ENCODE data around the gene FAM222A. TPM values are rescaled to one million over a fixed set of nuclear protein-coding genes. Genes with fewer than 3 reads are reported as not detected.

The FAM222A gene
- total RNA-seq, 1 experiment from 2014 or later = 1.6 TPM

GRCh38 chr12:109713187-109714070 lies at the start of gene FAM222A (continued):
- TF ChIP-seq, protein P1, sequence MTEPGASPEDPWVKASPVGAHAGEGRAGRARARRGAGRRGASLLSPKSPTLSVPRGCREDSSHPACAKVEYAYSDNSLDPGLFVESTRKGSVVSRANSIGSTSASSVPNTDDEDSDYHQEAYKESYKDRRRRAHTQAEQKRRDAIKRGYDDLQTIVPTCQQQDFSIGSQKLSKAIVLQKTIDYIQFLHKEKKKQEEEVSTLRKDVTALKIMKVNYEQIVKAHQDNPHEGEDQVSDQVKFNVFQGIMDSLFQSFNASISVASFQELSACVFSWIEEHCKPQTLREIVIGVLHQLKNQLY (CRISPR knock-in tag; IDR thresholded peaks at IDR 0.05) = no peak
- TF ChIP-seq E2F5 (CRISPR knock-in tag; IDR thresholded peaks at IDR 0.05) (peak; percentile 74), ZNF138 (CRISPR knock-in tag; conservative IDR thresholded peaks at IDR 0.05) (no peak), TCF7 (CRISPR knock-in tag; IDR thresholded peaks at IDR 0.05; ENCODE audit: low read depth) (no peak), ATF3 (CRISPR knock-in tag; conservative IDR thresholded peaks at IDR 0.05) (no peak), OVOL2 (CRISPR knock-in tag; IDR thresholded peaks at IDR 0.05; ENCODE audit: borderline replicate concordance) (no peak), CTCF (IDR thresholded peaks at IDR 0.05) (no peak), E2F4 (CRISPR knock-in tag; IDR thresholded peaks at IDR 0.05; ENCODE audit: borderline replicate concordance, low read depth) (peak; percentile 31; the same call in 1 of the 2 replicates), TP53 (CRISPR knock-in tag; IDR thresholded peaks at IDR 0.05) (no peak), RELA (CRISPR knock-in tag; IDR thresholded peaks at IDR 0.05; ENCODE audit: borderline replicate concordance) (no peak), MXD4 (CRISPR knock-in tag; IDR thresholded peaks at IDR 0.05; ENCODE audit: borderline replicate concordance) (no peak), ZNF396 (CRISPR knock-in tag; IDR thresholded peaks at IDR 0.05; ENCODE audit: borderline replicate concordance) (no peak), CREM (CRISPR knock-in tag; IDR thresholded peaks at IDR 0.05) (peak; percentile 44; the same call in 1 of the 2 replicates), JAZF1 (CRISPR knock-in tag; IDR thresholded peaks at IDR 0.05) (no peak), TEAD4 (CRISPR knock-in tag; IDR thresholded peaks at IDR 0.05) (no peak), ZNF263 (CRISPR knock-in tag; IDR thresholded peaks at IDR 0.05; ENCODE audit: low read depth) (no peak), ZNF281 (CRISPR knock-in tag; IDR thresholded peaks at IDR 0.05) (no peak), HMGA2 (CRISPR knock-in tag; IDR thresholded peaks at IDR 0.05) (no peak), RORB (CRISPR knock-in tag; IDR thresholded peaks at IDR 0.05) (no peak), ZBTB21 (CRISPR knock-in tag; IDR thresholded peaks at IDR 0.05; ENCODE audit: borderline replicate concordance) (no peak), SOX15 (CRISPR knock-in tag; IDR thresholded peaks at IDR 0.05) (no peak), ESRRA (CRISPR knock-in tag; IDR thresholded peaks at IDR 0.05; ENCODE audit: borderline replicate concordance) (no peak), FOXK1 (CRISPR knock-in tag; IDR thresholded peaks at IDR 0.05) (peak; percentile 81; the same call in 1 of the 2 replicates)
- TF ChIP-seq, protein P2, sequence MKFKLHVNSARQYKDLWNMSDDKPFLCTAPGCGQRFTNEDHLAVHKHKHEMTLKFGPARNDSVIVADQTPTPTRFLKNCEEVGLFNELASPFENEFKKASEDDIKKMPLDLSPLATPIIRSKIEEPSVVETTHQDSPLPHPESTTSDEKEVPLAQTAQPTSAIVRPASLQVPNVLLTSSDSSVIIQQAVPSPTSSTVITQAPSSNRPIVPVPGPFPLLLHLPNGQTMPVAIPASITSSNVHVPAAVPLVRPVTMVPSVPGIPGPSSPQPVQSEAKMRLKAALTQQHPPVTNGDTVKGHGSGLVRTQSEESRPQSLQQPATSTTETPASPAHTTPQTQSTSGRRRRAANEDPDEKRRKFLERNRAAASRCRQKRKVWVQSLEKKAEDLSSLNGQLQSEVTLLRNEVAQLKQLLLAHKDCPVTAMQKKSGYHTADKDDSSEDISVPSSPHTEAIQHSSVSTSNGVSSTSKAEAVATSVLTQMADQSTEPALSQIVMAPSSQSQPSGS (CRISPR knock-in tag; IDR thresholded peaks at IDR 0.05; ENCODE audit: borderline replicate concordance, low read depth) = no peak
- TF ChIP-seq, protein P3, sequence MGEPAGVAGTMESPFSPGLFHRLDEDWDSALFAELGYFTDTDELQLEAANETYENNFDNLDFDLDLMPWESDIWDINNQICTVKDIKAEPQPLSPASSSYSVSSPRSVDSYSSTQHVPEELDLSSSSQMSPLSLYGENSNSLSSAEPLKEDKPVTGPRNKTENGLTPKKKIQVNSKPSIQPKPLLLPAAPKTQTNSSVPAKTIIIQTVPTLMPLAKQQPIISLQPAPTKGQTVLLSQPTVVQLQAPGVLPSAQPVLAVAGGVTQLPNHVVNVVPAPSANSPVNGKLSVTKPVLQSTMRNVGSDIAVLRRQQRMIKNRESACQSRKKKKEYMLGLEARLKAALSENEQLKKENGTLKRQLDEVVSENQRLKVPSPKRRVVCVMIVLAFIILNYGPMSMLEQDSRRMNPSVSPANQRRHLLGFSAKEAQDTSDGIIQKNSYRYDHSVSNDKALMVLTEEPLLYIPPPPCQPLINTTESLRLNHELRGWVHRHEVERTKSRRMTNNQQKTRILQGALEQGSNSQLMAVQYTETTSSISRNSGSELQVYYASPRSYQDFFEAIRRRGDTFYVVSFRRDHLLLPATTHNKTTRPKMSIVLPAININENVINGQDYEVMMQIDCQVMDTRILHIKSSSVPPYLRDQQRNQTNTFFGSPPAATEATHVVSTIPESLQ (CRISPR knock-in tag; IDR thresholded peaks at IDR 0.05) = no peak

Measured in WTC11 (cell line).